ENCODE measurements around the gene C10orf62.
"Not testable (repeated sequence)": the region's sequence is repeated elsewhere in the genome, so short reads cannot be mapped to it uniquely, and the experiment has no call there.

C10orf62 gene
- 0 reads per million in 3 experiments for total RNA-seq

DNA sequence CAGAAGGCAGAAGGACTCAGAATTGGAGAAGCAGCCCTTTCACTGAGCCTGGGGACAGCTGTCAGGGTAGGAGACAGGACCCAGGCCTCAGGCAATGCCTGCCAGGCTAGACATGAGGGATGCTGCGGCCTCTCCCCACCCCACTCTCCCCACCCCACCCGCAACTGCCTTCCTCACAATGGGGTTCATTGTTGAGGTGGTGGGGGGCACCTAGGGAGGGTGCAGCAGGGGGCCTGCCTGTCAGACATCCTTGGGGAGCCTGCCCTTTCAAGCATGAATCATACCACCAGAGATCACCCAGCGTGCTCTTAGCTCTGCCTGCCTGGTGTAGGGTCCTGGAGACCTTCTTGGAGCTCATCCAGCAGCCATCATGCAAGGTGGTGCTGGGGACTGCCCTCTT, at the start of gene C10orf62:
TSS of gene C10orf62 (plus strand) at position 243 of the 400 bp plus-strand sequence. CDS start 177 bp downstream, outside the sequence.
- DNase-seq, result no peak

GRCh38 chr10:97540669-97541500, 48.6 kb upstream of the C10orf62 start:
- DNase-seq, result no peak

DNA sequence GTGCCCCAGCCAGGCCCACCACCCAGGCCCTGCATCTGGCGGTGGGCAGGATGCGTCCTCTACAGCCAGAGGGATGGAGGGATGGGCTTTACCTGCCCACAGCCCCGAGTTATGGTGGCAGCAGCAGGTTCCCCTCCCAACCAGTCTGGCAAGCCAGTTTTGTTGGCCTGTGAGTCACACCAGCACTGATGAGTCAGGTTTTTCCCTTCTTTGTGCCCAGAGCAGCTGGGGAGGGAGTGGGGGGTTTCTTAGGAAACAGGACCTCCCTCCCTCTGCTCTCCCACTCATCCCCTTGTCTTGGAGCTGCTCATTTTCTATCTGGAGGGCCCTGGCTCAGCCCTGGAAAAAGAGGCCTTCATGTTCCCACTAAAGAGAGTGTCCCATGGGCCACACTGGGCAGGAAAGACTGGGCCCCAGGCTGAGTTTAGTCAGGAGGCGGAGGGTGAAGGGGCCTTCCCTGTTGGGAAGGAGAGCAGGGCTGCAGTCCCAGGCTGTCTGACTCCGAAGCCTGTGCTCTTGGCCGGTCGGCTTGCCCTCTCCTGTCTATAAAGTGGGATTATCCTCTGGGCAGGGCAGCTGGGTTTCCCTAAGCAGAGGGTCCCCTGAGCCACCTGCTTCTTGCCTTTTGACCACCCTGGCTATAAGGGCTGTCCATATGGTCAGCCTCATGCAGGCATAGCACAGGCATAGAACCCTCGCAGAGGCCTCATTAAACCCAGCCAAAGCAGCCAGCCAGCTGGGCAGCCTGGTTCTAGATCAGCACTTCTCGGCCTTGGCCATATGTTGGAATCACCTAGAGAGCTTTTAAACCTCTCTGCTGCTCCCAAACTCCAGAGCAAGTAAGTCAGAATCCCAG, 47.1 kb upstream of the C10orf62 start:
- DNase-seq, result no peak

DNA sequence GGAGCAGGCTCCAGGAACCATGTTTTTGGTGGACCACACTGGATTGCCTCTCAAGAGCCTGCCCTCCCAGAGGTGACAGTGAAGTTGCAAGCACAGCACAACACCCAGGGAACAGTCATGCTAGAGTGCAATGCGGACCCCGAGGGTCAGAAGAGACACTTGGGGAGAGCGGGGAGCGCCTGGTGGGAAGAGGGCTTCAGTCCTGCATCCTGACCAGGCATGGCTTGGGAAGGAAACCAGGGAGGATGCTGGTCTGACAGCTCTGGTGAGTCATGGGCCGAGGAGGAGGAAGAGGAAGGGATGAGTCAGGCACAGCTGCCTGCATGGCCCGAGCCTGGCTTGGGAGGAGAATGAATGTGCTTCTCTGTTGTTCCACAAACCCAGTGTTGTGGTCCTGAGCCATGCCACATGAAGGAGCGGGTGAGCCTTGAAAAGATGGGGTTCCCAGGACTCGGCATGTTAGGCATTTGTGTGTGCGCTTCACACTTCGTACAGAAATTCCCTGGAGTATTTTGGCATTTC, 46.4 kb upstream of the C10orf62 start:
- no peak for DNase-seq

GRCh38 chr10:97546456-97547270, 42.9 kb upstream of the C10orf62 start:
- DNase-seq, result no peak

DNA sequence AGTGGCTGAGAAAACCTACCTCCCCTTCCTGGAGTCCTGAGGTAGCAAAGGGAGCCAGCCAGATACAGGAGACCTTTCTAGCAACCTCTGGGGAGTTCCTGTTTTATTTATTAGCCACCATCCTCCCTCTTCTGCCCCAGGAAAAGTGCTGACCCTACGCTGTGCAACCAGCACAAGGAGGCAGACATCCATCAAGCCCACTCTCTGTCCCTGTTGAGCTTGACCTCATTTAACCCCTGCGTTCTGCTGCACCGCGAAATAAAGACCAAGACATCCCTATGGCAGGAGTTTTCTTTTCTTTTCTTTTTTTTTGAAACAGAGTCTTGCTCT, 42.3 kb upstream of the C10orf62 start:
- no peak for DNase-seq

- no peak for DNase-seq
Observed at GRCh38 chr10:97547962-97548361, 41.6 kb upstream of the C10orf62 start.

DNA sequence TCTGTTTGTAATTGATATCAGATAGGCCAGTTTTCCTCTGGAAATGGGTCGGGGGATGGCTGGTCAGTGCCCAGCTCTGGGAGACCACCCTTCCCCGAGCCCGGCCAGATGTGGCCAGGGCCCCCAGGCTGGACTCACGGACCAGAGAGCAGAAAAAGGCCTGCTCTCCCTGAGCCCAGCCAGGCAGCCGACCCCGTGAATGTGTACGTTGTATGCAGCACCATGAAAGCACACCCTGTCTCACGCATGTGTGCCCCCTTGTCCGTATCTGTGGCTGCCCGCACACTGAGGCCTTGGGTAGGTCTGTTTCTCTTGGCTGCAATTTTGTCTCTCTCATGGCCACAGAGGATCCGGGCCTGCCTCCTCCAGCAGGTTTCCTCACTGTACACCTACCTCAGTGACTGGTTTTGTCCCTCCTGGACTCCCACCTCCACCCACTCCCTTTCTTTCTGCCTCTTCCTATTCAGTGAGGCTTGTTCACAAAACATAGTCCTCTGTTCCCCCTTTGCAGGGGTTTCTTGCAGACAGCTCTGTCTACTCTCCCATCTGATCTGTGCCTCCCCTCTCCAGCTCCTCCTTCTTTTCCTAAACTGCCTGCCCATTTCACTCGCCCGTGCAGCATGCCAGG, 40.6 kb upstream of the C10orf62 start:
- DNase-seq, result no peak

- no peak for DNase-seq
Observed at GRCh38 chr10:97549587-97550322, 39.8 kb upstream of the C10orf62 start.

DNA sequence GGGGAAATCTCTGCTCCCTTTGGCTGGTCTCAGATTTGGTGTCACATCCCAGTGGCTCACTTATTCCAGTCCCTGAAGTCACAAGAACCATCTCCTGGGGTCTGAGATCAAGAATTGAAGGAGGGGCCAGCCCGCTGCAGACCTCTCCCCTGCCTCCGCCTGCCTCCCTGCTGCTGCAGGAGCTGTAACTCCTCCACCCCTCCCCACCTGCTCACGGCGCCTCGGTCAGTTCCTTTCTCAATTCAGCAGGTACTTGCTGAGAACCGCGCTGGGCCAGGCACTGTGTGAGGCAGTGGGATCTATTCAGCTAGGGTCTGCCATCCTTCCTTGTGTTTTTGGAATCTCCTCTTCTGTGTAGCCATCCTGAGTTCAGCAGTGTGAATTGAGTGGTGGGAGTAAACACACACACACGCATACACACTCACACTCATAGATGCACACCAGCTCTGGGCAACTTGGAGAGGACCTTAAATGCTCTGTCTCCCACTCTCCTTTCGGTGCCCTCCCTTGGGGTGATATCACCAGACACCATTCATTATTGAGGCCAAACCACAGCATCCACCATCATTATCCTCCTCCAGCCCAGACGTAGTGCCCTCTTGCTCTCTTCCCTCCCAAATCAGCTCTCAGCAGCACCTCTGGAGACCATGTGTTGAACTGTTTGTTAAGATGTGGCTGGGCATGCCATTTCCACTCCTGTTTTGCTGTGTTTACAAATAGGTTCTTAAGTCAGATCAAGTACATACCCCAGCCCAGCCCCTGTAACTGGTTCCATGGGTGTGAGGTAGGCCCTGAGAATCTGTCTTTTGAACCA, 39.0 kb upstream of the C10orf62 start:
- no peak for DNase-seq

DNA sequence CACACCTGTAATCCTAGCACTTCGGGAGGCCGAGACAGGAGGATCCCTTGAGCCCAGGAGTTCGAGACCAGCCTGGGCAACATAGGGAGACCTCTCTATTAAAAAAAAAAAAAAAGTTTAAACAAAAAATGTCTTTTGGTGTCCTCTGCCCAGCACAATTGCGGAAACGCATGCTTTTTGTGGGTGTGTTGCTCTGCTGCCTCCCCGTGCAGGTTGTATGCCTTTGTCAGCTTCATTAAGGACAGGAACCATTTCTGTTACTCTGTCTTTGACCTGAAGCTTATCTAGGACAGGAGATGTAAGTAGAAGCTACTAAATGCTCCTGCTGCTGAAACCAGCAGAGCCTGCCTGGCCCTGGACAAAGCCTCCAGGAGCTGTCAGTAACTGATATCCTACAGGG, 38.2 kb upstream of the C10orf62 start:
- DNase-seq, result no peak

- peak; percentile 33 for DNase-seq
Observed at GRCh38 chr10:97553575-97554031, 35.9 kb upstream of the C10orf62 start.

- not testable (repeated sequence) for DNase-seq
Observed at GRCh38 chr10:97554336-97554735, 35.2 kb upstream of the C10orf62 start.

- DNase-seq, result not testable (repeated sequence)
Observed at GRCh38 chr10:97555541-97555940, 34.0 kb upstream of the C10orf62 start.

DNA sequence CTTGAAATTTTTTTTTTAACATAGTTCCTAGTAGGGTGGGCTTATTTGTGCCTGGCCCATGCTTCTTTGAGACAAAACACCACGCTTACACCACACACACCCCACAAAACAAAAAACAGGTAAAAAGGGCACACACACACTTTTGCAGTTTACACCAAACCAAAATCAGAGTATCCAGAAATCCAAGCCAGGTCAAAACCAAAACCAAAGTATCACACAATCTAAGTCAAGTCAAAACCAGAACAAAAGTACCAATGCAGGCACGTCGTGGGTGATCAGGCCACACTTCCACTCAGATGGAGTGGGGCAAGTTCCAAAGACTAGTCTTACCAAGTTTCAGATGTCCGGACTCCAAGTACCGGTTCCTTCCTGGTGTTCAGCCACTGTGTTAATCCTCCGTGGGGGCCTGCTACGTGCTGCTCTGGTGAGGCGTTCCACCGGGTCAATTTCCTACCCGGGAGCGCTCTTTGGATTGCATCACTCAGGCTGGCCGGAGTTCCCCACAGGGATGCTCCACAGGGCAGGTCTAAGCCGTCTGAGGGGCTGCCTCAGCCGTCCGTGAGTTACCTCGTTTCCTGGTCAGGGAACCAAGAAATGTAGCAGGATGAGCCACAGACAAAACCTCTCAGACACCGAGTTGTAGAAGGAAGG, 28.7 kb upstream of the C10orf62 start:
- DNase-seq, result not testable (repeated sequence)

DNA sequence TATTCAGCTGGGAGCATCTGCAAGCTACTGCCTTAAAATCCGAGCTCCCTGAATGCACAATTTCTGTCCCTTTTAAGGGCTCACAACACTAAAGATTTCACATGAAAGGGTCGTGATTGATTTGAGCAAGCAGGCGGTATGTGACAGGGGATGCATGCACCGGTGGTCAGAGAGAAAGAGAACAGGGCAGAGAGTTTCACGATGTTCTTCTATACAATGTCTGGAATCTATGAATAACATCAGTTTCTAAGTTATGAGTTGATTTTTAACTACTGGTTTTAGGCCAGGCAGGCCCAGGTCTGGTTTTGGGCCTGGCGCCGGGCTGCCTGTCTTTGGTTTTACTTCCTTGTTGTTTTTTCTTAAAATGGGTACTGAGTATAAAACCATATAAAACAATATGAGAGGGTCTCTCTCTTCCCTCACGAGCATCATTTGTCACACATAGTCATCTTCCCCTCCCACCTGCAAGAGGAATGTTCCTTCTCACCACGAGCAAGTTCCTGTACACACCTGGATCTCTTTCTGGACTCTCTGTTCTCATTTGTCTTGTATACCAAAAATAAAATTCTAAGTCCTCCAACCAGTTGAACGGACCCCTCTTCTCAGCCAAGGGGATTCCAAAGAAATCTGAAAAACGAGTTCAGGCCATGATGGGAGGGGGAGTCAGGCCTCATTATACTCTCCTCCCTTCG, 28.0 kb upstream of the C10orf62 start:
- DNase-seq, result not testable (repeated sequence)

GRCh38 chr10:97562329-97562728, 27.2 kb upstream of the C10orf62 start:
- not testable (repeated sequence) for DNase-seq

DNA sequence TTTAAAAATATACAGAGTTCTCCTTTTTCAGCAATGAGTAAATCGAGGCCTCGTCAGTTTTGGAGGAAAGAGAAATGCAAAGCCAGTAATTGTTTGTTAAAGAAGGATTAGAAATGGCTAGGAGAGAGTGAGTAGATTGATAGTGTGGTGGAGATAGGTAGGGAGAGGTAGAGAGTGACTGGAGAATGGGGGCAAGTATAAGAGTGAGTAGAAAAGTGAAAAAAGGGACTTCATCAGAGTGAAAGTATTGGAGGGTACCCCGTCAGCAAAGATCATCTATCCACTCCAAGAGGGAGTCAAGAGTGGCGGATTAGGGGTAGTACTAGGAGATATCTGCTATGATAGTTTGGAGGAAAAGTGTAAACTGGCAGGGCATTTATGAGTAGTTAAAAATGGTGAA, 26.2 kb upstream of the C10orf62 start:
- DNase-seq, result no peak

GRCh38 chr10:97564776-97565175, 24.7 kb upstream of the C10orf62 start:
- DNase-seq, result no peak
